HG02798 (cell line): ENCODE data around the gene WNT6.
"Not testable (repeated sequence)": the region's sequence is repeated elsewhere in the genome, so short reads cannot be mapped to it uniquely, and the experiment has no call there.

Experiments
- ATAC-seq: cut with Tn5 transposase; IDR thresholded peaks from one replicate; pipeline ENCODE4 v1.9.1; 2021; ENCODE audit warnings: mild to moderate bottlenecking; ENCODE audit not compliant: unreplicated experiment, poor library complexity

The WNT6 gene

DNA sequence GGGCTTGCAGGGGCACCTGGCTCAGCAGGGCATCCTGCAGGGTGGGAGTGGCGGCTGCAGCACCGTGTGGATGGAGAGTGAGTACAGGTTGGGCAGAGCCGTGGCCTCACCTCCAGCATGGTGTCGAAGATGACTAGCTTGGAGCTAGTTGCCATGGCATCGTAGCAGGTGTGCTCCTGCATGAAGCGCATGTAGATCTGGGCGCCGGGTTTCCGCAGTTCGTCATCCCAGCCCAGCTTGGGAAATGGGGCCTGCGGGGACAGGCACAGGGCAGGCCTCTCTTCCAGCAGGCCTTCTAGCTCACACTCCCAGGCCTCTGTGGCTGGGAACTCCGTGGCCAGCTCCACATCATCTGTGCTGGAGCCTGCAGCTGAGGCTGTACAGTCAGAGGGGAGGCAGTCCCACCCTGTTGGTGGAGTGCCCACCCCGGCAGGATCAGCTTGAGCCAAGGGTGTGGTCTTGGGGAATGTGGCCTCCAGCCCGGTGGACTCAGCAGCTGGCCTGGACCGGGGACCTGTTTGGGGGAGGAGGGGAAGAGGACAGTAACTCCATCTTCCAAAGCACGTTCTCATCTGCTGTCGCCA is 29.6 kb upstream of the WNT6 start:
- no peak for ATAC-seq

GRCh38 chr2:218830526-218831306 is 28.9 kb upstream of the WNT6 start:
- ATAC-seq: no peak

- ATAC-seq: no peak
Measured at GRCh38 chr2:218831378-218831990, 28.1 kb upstream of the WNT6 start, which contains the start of gene PRKAG3. TSS of gene PRKAG3 (minus strand) at chr2:218831803.

DNA sequence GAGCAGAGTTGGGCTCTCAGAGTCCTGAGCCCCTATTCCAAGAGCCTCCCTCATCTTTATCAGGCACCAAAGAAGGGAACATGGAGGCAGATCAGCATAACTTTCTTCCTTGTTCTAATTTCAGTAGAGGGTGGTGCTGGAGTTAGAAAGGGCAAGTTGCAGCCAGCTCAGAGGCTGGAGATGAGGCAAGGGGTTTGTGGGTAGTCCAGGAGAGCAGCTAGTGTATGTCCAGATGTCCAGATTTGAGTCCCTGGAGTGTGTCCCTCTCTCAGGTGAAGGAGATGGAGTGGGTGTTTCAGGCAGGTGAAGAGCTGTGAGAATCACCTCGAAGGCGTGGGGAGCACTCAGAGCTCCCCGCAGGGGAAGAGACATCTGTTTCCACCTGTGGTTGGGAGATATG is 27.5 kb upstream of the WNT6 start:
- no peak for ATAC-seq

DNA sequence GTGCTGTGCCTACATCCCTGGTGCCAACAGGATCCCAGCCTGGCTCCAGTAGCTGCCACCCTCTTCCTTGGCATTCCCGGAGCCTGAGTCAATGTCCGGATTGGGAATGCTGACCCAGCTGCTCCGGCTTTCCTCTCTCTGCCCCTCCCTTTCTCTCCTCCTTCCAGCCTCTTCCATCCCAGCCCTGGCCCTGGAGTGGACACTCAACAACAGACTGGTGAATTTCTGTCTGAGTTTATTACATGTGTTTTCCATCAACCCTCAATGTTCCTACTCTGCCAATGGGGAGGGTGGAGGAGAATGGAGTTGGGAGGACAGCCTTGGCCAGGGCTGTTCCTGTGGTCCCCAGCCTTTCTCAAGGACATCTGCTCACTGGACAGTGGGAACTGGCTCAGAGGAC is 27.1 kb upstream of the WNT6 start:
- ATAC-seq: no peak

GRCh38 chr2:218833023-218833609 is 26.5 kb upstream of the WNT6 start:
- no peak for ATAC-seq

DNA sequence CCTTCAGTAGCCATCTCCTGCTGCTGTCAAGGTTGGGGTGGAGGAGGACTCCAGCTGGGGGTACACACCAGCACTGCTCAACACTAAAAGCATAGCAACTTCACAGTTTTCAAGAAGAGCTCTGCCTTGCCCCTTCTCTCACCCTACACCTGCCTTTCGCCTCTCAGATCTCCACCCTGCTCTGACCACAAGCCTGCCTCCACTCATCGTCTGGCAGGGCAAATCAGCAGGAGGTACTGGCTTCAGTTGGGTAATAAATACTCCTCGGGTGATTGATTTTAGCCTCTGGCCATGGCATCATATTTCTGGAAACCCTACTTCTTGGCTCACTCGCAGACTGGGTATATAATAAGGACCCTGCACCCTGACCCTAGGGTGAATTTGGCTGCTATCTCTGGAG is 24.9 kb upstream of the WNT6 start:
- ATAC-seq: no peak

GRCh38 chr2:218837495-218837894 is 22.1 kb upstream of the WNT6 start:
- ATAC-seq: no peak

GRCh38 chr2:218839430-218839829 is 20.2 kb upstream of the WNT6 start:
- ATAC-seq: no peak

GRCh38 chr2:218839888-218840287 is 19.7 kb upstream of the WNT6 start:
- ATAC-seq: no peak

- ATAC-seq: not testable (repeated sequence)
Measured at GRCh38 chr2:218844334-218844733, 15.3 kb upstream of the WNT6 start.

DNA sequence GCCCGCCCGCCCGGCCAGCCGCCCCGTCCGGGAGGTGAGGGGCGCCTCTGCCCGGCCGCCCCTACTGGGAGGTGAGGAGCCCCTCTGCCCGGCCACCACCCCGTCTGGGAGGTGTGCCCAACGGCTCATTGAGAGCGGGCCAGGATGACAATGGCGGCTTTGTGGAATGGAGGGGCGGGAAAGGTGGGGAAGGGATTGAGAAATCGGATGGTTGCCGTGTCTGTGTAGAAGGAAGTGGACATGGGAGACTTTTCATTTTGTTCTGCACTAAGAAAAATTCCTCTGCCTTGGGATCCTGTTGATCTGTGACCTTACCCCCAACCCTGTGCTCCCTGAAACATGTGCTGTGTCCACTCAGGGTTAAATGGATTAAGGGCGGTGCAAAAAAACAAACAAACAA is 12.6 kb upstream of the WNT6 start:
- ATAC-seq: not testable (repeated sequence)

DNA sequence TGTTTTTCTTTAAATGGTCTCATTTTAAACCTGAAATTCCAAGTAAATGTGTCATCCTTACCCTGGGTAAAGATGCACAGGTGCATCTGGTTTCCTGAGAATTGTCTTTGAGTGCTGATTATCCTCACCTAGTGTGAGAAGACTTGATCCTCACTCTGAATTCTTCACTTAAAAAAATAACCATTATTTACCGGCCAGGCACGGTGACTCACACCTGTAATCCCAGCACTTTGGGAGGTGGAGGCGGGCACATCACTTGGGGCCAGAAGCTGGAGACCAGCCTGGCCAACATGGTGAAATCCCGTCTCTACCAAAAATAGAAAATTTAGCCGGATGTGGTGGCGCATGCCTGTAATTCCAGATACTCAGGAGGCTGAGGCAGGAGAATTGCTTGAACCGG is 9.9 kb upstream of the WNT6 start:
- ATAC-seq: no peak

DNA sequence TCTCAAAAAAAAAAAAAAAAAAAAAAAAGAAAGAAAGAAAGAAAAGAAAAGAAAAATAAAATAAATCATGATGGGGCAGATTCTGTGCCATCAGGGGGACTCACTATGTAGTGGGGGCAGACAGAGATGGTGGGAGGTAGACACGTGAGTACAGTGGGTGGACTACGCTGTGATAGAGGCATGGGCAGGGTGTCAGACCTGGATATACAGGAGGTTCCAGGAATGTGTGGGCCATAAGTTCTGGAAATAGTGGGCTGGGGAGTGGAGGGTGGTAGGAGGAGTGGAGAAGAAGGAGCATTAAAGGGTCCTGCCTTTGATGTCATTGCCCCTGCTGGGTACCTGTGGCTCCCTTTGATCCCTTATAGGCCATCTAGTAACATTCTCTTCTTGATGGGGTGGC is 8.8 kb upstream of the WNT6 start:
- no peak for ATAC-seq

DNA sequence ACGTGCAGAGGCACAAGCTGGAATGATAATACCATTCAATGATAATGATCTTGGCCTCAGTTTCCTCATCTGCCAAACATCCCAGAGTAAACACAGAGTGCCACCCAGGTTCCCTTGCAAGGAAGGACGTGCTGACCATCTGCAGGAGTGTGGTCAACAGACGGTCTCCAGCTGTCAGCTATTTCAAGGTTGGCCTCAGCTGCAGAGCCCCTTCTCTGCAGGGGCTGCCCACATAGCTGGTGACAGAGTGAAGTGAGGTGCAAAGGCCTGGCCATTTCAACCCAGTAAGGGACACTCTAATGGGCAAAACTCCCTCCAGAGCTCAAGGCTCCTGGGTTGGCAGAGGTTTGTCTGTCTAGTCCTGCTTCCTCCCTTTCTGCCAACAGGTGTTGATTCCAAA is 8.3 kb upstream of the WNT6 start:
- no peak for ATAC-seq

DNA sequence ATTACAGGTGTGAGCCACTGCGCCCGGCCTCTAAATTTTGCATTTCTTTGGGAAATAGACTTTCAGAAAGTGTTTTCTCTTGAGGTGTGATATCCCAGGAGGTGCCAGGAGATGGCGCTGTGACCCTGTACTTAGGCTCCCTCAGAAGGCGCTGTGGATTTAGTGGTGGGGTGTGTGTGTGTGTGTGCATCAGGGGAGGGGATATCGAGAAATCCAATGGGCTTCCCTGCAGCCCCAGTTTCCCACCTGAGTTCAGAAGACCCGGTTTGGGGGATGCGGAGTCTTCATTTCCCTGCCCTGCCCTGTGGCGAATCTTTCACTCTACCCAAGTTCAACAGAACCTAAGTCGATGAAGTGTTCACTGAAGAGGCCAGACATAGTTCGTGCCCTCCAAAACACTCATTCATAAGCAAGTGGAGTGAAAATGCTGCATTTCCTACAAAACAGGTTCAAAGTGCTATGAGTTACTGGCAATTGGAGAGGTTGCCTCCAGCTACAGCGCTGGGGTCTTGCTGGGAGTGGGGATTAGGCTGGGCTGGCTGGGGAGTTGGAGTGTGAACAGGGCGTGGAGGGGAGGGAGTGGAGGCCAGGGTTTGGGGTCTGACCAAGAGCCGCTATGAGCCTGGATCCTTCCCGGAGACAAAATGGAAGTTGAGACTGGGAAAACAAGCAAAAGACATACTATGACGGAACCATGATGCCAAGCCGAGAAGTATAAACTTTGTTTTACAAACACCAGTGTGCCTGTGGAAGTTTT is 6.5 kb upstream of the WNT6 start:
- ATAC-seq: peak; percentile 51

- no peak for ATAC-seq
Measured at GRCh38 chr2:218853766-218854165, 5.8 kb upstream of the WNT6 start.

GRCh38 chr2:218854860-218855259 is 4.7 kb upstream of the WNT6 start:
- no peak for ATAC-seq

DNA sequence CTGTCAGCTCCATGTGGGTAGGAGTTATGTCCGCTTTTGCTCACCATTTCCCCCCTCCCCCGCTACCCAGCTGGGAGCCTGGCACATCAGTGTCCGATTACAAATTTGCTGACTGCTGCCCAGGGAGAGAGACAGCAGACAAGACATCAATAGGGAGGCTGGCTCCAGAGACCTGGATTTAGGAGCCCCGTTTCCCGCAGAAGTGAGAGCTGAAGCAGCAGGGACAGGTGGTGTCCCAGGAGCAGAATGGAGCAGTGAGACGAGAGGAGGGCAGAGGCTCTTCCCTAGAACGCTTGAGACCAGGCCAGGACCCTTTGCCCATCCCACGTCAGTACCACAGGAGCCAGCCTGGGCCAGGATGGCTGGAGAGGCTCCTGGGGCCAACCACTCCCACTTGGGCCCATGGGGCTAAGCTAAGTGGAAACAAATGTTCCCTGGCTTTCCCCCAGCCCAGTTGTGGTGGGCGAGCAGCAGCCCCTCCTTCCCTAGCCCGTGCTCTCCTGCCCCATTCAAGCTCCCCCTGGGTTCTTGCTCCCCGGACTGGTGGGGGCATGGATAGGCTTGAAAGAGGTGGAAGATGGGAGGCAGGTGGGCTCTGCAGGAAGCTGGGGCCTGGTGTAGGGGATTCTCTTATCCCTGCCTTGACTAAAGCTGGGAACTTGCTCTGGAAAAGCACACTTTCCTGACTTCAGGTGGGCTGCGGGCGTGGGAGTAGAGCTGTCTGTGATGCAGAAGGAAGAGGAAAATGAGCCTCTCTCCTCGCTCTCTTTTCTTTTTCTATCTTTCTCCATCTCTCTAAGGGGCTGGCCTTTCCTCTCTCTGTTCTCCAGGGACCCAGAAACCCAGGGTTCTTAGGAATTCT is 4.1 kb upstream of the WNT6 start:
- ATAC-seq: no peak
